ENCODE measurements around the gene PRM1. TPM values are rescaled to one million over a fixed set of nuclear protein-coding genes. Genes with fewer than 3 reads are reported as not detected.

Gene PRM1
- total and polyA plus RNA-seq, 2 of the 13 experiments (the other 11 are each of a cell fraction or from before 2014, with no cell fraction given): not detected

GRCh38 chr16:11303405-11304138, 22.4 kb upstream of the PRM1 start (continued):
- TF ChIP-seq NRL (CRISPR knock-in tag; IDR thresholded peaks at IDR 0.05; ENCODE audit: borderline replicate concordance) (no peak), ZNF275 (CRISPR knock-in tag; IDR thresholded peaks at IDR 0.05; ENCODE audit: borderline replicate concordance) (no peak), RAD21 (CRISPR knock-in tag; IDR thresholded peaks at IDR 0.05) (no peak), ZBTB33 (CRISPR knock-in tag; IDR thresholded peaks at IDR 0.05) (peak; percentile 61), ZNF44 (CRISPR knock-in tag; IDR thresholded peaks at IDR 0.05) (no peak), ZNF784 (CRISPR knock-in tag; IDR thresholded peaks at IDR 0.05; ENCODE audit: borderline replicate concordance) (no peak), ZBTB44 (CRISPR knock-in tag; IDR thresholded peaks at IDR 0.05) (no peak), ZNF674 (CRISPR knock-in tag; IDR thresholded peaks at IDR 0.05; ENCODE audit: low read depth) (no peak), ELF3 (CRISPR knock-in tag; IDR thresholded peaks at IDR 0.05) (no peak), HMGA1 (CRISPR knock-in tag; conservative IDR thresholded peaks at IDR 0.05) (no peak), PRDM15 (CRISPR knock-in tag; IDR thresholded peaks at IDR 0.05) (no peak), ZKSCAN5 (CRISPR knock-in tag; IDR thresholded peaks at IDR 0.05) (no peak), ZNF850 (CRISPR knock-in tag; conservative IDR thresholded peaks at IDR 0.05) (no peak), NFYC (CRISPR knock-in tag; IDR thresholded peaks at IDR 0.05) (no peak), ZNF558 (CRISPR knock-in tag; IDR thresholded peaks at IDR 0.05; ENCODE audit: borderline replicate concordance) (no peak), ZFX (CRISPR knock-in tag; IDR thresholded peaks at IDR 0.05; ENCODE audit: low read depth) (0 out of 2 replicates have a peak, but pooled peaks have one; percentile 18), MLX (CRISPR knock-in tag; IDR thresholded peaks at IDR 0.05) (no peak), ZNF557 (CRISPR knock-in tag; IDR thresholded peaks at IDR 0.05) (no peak)
